Kidney (tissue), 14 donors: ENCODE data around the gene CTSW. TPM values are rescaled to one million over a fixed set of nuclear protein-coding genes. Genes with fewer than 3 reads are reported as not detected.

Experiments
- DNase-seq, 5 donors: peaks; one replicate each; pipeline ENCODE4 v3.0.0-alpha.2; 2013 to 2020
- FAIRE-seq: peaks from 2 replicates; lab custom pipeline; 2012; peaks lifted over from hg19 to GRCh38; lab: Jason Lieb, UNC
- H3K27ac ChIP-seq, 2 donors: one replicate each; pipeline ENCODE4 v1.7.0; 2013; ENCODE audit warnings: low read depth in 2 of 2, low read length in 2 of 2, inconsistent platforms in 1 of 2
- H3K27me3 ChIP-seq: one replicate; pipeline ENCODE4 v1.7.1; 2013; ENCODE audit warnings: low read length, inconsistent platforms; ENCODE audit not compliant: control insufficient read depth, insufficient read depth
- H3K36me3 ChIP-seq, 3 donors: one replicate each; pipeline versions ENCODE4 v1.7.0 to v1.7.1; 2013; ENCODE audit warnings: low read length in 3 of 3, control low read depth in 1 of 3, inconsistent platforms in 1 of 3; ENCODE audit not compliant: insufficient read depth in 3 of 3, control insufficient read depth in 2 of 3
- H3K4me1 ChIP-seq, 3 donors: one replicate each; pipeline versions ENCODE4 v1.7.0 to v1.7.1; 2013; ENCODE audit warnings: low read length in 3 of 3, inconsistent platforms in 1 of 3, low read depth in 1 of 3; ENCODE audit not compliant: control insufficient read depth in 2 of 3, insufficient read depth in 2 of 3
- H3K4me3 ChIP-seq, 3 donors: one replicate each; pipeline versions ENCODE4 v1.7.0 to v1.8.1; 2013; ENCODE audit warnings: low read length in 3 of 3, control low read depth in 1 of 3, inconsistent platforms in 1 of 3
- H3K9ac ChIP-seq, 3 donors: one replicate each; pipeline versions ENCODE4 v1.7.0 to v1.7.1; 2013; ENCODE audit warnings: low read length in 3 of 3, control low read depth in 1 of 3, inconsistent platforms in 1 of 3
- H3K9me3 ChIP-seq, 3 donors: one replicate each; pipeline versions ENCODE4 v1.7.0 to v1.7.1; 2013; ENCODE audit warnings: low read length in 3 of 3, control low read depth in 1 of 3, inconsistent platforms in 1 of 3; ENCODE audit not compliant: control insufficient read depth in 2 of 3, insufficient read depth in 1 of 3
- intact Hi-C: fragments of 100-400 bp; cut with DNase I; formaldehyde crosslinking; loops from one replicate; pipeline ENCODE4 v1.11.1; 2022
- polyA plus RNA-seq: library from polyadenylated mRNA; stranded (reverse); fragments of 350-450 nt; fragmentation: Illumina TruSeq; extraction: RNeasy Lipid Tissue Mini Kit (QIAGEN cat#74804); gene quantifications from one replicate; pipeline ENCODE4 v1.2.3, GENCODE V29; 2014; ENCODE audit warnings: low read depth, low replicate concordance; ENCODE audit not compliant: insufficient read depth
- total RNA-seq: library from RNA; stranded (reverse); fragmentation: NEBNext Ultra II Directional; extraction: Animal tissue kit (Norgen Biotek cat#: 25700); gene quantifications from one replicate; pipeline ENCODE4 v1.2.1, GENCODE V29; 2021
- TF ChIP-seq, protein P1 (sequence below): IDR thresholded peaks from 3 replicates; pipeline ENCODE4 v1.5.1; 2012; ENCODE audit warnings: mild to moderate bottlenecking, moderate library complexity, borderline replicate concordance; ENCODE audit not compliant: insufficient read depth; ENCODE audit errors: extremely low read depth
- donor health status: control.
- donor health status: control.
- donor health status: control.
- donor health status: control.
- donor health status: control.
- donor health status: DM: yes; HTN: yes; CAD: no.
- donor health status: Normal renal cell carcinoma (clear cell type).

The CTSW gene
- total and polyA plus RNA-seq, 2 donors from 2014 or later: 1.3 to 3.9 TPM

DNA sequence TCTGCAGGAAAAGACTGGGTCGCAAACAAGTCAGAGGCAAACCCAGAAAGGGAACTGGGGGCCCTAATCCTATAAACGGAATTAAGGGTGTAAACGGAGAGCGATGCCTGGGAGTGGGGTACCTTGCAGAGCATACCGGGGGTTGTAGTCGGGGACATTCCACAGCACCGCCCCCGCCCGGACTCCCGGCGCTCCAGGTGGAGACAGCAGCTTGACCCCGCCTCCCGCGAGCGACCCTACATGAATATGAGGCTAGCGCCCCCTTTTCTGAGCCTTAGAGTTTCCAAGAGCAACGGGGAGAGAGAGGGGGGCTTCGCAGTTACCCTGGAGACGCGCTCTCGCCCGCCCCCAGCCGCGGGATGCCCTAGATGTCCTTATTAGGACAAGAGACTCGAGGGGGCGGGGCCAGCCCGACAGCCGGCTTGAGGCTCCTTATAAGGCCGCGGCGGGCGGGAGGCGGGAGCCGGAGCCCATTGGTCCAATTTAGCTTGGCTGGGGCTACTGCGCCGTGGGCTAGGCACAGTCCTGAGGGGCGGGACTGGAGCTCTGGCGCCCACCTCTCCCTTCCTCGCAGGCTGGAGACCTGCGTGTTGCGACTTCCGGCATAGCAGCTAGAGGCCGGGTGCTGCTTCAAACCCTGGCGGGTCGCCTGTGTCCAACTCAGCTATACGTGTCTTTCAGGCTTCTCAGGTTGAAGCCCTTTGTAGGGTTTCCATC is 20.4 kb upstream of the CTSW start:
- Histone ChIP-seq H3K4me3 (peak overlapping the region; percentile 77 to 96 (median 80)), H3K27ac (peak overlapping the region; percentile 98 to 100), H3K4me1 (peaks cover 0 to 31% (median 26%) of the 10 kb centered on the region in 3 donors), H3K36me3 (peaks cover 9 to 31% (median 20%) of the 10 kb centered on the region in 3 donors), H3K9me3 (no peaks in the 10 kb centered on the region), H3K27me3 (no peaks in the 10 kb centered on the region), H3K9ac (peak overlapping the region; percentile 28 to 100 (median 92))
- FAIRE-seq (no peak), DNase-seq (peak; percentile 98 to 100 (median 99))
- intact Hi-C loops: no loop called here
- TF ChIP-seq, protein P1, sequence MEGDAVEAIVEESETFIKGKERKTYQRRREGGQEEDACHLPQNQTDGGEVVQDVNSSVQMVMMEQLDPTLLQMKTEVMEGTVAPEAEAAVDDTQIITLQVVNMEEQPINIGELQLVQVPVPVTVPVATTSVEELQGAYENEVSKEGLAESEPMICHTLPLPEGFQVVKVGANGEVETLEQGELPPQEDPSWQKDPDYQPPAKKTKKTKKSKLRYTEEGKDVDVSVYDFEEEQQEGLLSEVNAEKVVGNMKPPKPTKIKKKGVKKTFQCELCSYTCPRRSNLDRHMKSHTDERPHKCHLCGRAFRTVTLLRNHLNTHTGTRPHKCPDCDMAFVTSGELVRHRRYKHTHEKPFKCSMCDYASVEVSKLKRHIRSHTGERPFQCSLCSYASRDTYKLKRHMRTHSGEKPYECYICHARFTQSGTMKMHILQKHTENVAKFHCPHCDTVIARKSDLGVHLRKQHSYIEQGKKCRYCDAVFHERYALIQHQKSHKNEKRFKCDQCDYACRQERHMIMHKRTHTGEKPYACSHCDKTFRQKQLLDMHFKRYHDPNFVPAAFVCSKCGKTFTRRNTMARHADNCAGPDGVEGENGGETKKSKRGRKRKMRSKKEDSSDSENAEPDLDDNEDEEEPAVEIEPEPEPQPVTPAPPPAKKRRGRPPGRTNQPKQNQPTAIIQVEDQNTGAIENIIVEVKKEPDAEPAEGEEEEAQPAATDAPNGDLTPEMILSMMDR: peak; percentile 0

DNA sequence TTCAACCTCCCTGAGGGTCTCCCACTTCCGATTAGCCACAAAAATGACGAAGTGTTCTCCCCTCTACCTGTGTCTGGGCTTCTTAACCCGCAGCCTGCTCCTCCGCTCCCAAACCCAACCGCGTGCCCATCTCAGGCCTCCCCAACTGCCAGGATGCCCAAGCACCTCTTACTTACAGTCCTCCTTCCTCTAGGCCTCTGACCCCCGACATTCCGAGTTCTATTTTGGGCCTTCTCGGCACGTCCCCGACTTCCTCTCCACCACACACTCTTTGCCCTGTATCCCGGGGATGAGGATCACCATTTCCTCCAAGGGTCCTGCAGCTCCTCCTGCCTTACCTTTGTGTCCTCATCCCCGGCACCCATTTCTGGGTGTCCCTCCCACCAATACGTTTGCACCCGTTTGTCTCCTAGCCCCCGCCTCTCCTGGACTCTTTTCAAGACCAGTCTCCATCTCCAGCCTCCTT is 19.8 kb upstream of the CTSW start:
- Histone ChIP-seq H3K27ac (peak overlapping the region; percentile 98 to 100), H3K4me1 (peaks cover 0 to 31% (median 25%) of the 10 kb centered on the region in 3 donors), H3K36me3 (peaks cover 6 to 31% (median 22%) of the 10 kb centered on the region in 3 donors), H3K27me3 (no peaks in the 10 kb centered on the region), H3K9me3 (no peaks in the 10 kb centered on the region), H3K4me3 (peak overlapping the region; percentile 66 to 96 (median 75)), H3K9ac (peak overlapping the region; percentile 28 to 100 (median 92))
- intact Hi-C loops: no loop called here
- TF ChIP-seq, protein P1: no peak
- FAIRE-seq (no peak), DNase-seq (no peak)

DNA sequence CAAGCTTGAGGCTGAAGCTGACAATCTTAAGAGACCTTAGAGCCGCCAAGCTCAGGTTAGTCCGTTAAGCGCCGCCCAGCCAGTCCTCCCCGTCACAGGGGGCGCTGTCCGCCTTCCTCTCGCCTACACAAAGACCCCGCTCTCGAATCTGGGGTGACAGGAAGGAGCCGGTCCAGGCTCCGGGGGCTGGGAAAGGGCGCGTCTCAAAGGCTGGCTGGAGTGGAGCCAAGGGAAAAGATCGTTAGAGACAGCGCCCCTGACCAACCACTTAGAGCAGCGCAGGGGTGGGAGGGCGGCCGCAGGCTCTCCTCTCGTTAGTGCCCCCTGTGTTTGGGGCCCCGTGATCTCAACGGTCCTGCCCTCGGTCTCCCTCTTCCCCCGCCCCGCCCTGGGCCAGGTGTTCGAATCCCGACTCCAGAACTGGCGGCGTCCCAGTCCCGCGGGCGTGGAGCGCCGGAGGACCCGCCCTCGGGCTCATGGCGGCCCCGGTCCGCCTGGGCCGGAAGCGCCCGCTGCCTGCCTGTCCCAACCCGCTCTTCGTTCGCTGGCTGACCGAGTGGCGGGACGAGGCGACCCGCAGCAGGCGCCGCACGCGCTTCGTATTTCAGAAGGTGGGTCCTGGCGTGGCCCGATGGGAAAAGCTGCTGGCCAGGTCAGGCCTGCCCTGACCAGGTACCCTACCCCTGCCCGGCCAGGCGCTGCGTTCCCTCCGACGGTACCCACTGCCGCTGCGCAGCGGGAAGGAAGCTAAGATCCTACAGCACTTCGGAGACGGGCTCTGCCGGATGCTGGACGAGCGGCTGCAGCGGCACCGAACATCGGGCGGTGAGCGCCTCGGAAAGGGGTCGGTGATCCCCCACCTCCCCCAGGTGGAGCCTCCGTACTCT is 19.1 kb upstream of the CTSW start, which contains the start of gene MUS81:
TSS of gene MUS81 (plus strand) at position 156 of the 887 bp plus-strand sequence. CDS start at position 477, 321 bp downstream.
- Histone ChIP-seq H3K4me1 (peaks cover 0 to 31% (median 25%) of the 10 kb centered on the region in 3 donors), H3K27me3 (no peaks in the 10 kb centered on the region), H3K9me3 (no peaks in the 10 kb centered on the region), H3K27ac (peak within 1 kb of the TSS; percentile 98 to 100), H3K9ac (peak within 1 kb of the TSS; percentile 59 to 100 (median 92)), H3K36me3 (peaks cover 3 to 31% (median 24%) of the 10 kb centered on the region in 3 donors), H3K4me3 (peak within 1 kb of the TSS; percentile 75 to 96 (median 77))
- FAIRE-seq (no peak), DNase-seq (peak; percentile 98 to 99 (median 98))
- intact Hi-C loops: no loop called here
- TF ChIP-seq, protein P1: peak; percentile 87
